AML-193 (cell line): ENCODE data around the gene ZNF667.

Experiments used
- DNase-seq, 2 experiments: peaks; one replicate each; lab custom pipeline; 2025; lab: John Stamatoyannopoulos, UW

The ZNF667 gene

DNA sequence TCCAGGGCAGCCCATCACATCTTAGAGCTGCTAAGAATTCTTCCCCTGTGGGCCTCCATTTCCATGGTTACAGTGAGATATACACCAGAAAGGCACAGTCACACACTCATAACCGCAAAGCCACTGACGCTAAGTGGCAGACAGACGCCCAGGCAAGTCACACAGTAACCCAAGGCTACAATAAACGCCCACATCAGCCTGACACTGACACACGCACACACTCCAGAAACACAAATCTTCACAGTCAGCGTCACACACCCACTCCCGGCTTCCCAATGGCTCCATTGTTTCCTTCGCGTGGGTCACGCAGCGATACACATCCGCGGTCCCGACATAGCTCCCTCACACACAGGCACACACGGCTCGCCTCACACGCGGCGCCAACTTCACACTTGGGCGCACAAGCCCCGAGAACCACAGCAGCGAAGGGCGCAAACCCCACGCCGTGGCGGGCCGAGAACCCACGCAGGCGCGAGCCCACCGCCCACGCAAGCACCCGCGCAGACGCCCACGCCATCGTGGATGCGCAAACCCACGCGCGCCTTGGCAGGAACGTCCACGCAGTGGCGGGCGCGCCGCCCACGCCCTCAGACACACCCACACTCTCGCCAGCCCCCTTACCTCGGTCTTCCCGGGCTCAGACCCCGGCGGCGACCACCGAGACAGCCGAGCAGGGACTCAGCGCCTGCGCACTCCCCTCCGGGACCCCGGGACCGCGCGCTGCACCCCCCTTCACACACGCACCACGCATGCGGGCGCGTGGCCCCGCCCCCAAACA is at the start of gene ZNF667:
ZNF667 (minus strand) TSS at position 695 of the 778 bp plus-strand sequence. CDS start 14,975 bp downstream, outside the sequence.
- no peak for DNase-seq

DNA sequence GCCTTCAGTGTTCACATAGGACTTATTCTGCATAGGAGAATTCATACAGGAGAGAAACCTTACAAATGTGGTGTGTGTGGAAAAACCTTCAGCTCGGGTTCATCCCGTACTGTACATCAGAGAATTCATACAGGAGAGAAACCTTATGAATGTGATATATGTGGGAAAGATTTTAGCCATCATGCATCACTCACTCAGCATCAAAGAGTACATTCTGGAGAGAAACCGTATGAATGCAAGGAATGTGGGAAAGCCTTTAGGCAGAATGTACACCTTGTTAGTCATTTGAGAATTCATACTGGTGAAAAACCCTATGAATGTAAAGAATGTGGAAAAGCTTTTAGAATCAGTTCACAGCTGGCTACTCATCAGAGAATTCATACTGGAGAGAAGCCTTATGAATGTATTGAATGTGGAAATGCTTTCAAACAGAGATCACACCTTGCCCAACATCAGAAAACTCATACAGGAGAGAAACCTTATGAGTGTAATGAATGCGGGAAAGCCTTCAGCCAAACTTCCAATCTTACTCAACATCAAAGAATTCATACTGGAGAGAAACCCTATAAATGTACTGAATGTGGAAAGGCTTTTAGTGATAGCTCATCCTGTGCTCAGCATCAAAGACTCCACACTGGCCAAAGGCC is 48.2 kb upstream of the ZNF667 start:
- DNase-seq: no peak

DNA sequence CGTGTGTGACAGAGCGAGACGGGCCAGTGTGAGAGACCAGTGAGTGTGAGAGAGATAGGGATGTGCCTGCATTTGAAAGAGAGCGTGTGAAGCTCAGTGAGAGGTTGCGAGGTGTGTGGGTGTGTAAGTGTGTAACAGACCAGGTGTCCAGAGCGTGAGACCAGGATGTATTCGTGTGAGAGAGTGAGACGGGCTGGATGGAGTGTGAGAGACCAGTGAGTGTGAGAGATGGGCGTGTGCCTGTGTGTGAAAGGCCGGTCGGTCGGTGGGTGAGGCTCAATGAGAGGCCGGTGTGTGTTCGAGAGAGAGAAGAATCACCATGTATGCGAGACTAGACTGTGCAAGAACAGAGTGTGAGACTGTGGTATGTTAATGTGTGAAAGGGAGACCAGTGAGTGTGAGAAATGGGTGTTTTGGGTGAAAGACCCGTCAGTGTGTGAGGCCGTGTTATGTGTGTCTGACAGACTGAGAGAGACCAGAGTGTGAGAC is 31.2 kb upstream of the ZNF667 start:
- DNase-seq: no peak

DNA sequence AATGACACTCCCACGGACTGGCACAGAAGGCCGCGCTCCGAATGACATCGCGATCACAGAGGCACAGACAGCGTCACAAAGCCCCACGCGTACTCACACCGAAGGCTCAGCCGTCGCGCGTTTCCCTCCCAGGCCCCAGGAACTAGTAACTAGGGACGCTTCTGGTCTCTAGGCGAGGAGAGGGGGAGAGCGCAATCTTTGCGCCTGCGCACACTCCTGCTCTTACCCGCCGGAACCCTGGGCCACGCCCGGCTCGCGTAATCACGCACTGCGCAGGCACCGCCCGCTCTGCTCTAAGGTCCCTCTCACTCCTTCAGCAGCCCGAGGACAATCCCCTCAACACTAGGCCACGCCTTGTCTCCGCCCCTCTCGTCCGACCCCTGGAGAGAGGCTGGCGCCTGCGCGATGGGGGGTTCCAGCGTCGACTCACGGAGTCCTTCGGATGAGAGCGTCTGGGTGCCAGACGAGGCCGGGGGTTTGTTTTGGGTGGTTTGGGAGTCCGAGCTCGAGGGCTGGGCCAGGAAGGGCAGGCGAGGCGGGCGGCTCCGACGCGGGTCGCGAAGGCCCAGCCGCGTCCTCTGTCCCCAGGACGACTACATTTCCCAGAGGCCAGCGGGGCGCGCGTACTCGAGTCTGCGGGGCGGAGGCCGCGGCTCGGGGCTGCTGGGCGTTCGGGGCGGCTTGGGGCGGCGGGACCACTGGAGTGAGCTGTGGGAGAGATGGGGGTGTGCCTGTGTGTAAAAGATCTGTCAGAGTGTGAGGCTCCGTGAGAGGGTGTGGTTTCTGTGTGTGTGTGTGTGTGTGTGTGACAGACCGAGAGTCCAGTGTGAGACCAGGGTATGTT is 30.5 kb upstream of the ZNF667 start, which contains the start of gene ZNF471:
ZNF471 (plus strand) TSS at position 410 of the 844 bp plus-strand sequence. CDS start 3,717 bp downstream, outside the sequence.
- no peak for DNase-seq

DNA sequence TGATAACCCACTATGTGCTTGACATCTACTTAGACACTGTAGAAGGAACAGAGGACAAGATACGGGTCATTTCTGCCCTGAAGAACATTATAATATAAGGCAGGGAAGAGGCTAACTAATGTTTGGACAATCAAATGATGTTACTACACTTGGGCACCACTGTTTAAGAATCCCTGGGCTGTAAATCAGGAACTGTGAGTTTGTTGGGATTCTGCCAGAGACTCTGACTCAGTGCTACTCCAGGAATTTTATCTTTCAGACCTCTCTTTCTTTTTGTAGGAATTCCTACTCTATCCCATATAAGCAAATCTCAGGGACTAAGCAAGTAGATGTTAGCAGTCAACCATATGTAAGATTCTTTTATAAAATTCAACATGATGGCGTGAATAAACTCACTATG is 27.4 kb upstream of the ZNF667 start:
- DNase-seq: no peak

DNA sequence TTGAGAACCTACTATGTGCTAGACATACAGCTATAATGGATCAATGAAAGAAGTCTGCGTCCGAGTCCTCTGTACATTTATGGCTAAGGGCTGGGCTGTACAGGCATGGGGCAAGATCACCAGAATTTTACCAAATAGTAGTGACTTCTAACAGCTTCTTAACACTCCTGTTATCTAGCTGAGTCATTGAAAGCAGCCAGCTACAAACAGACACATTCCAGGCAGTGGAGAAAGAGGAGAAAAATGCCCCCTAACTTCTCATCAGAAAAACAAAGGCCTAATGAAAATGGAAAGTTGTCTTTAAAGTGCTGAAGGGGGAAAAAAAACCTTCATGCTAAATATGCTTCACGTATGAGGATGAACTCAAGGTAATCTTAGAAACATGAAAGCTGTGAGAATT is 14.3 kb upstream of the ZNF667 start:
- no peak for DNase-seq

DNA sequence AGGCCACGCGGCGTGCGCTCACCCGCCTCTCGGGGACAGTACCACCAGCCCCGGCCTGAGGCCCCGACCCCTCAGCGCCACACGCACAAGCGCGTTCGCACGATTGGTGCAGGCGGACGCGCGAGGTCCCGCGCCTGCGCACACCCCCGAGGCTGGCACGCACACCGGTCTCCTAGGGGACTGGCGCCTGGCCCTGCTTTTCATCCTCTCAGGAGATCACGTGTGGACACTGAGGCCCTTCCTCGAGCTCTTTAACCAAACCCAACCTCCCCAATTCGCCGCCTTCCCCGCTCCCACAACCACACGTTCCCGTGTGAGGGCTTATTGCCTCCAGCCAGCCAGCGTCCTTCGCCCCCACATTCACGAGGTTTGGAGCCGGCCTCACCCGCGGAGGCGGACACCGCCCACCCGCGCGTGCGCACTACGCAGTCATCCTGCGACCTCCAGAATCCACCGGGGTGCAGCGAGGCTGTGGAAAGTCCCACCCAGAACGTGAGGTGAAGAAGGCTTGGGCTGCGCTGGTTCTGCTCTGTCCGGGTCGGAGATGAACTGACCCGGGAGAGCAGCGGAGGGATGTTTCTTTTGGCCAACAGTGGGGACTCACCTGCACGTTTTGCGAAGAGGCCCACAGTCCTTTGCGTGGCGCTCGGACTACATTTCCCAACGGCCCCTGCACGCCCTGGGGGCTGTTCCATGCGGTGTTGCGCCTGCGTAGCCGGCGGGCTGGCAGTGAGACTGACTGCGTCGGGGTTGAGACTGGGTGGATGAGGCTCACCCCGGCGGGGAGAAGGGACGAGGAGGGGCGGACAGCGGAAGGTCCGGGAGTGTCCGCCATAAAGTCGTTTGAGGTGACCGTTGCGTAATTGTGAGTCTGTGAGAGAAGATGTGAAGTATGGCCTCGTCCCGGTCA is 539 bp upstream of the ZNF667 start:
- DNase-seq: no peak

DNA sequence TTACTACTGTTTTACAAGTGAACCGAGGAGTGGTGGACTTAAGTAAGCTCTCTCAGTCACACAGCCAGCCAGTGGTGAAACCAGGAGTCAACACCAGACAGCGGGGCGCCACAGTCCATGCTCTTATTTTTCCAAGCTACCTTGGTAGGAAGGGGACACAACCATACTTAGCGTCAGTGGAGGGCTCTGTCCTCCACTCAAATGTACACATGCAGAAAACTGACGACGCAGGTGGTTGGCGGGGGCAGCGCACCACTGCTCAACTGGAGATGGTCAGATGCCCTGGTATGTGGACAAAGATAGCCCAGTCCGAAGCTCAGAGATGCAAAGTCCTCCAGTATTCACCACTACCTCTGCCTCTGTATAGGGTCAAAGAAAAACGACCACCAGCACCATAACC is 1.1 kb downstream of the ZNF667 start:
- no peak for DNase-seq

DNA sequence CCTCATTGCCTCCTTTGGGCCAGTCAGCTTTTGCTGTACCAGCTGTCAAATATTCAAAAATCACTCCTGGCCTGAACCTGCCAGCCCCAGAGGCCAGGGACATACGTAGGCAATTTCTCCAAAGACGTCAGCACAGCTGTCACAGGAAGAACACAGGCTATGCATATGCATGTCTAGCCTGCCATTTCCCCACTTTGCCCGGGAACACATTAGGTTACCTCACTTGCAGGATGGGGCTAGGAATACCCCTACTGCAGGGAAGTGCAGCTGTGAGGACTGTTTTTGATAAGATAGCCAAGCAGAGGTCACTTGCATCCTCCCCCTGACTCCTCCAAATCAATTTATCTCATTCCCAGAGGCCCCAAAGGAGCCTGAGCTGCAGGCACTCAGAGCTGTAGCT is 2.8 kb downstream of the ZNF667 start:
- no peak for DNase-seq

DNA sequence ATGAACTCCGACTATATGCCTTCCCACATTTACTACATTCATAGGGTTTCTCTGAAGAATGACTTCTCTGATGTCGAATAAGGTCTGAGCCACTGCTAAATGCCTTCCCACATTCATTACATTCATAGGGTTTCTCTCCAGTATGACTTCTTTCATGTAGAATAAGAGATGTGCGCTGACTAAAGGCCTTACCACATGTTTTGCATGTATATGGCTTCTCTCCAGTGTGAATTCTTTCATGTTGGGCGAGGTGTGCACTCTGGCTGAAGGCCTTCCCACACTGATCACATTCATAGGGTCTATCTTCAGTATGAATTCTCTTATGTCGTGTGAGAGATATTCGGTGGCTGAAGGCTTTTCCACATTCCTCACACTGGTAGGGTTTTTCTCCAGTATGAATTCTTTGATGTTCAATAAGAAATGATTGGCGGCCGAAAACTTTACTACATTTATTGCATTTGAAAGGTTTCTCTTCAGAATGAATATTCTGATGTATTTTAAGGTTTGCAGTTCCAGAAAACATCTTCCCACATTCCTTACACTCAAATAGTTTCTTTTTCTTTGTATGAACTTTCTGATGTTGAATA is 35.8 kb downstream of the ZNF667 start:
- DNase-seq: no peak

DNA sequence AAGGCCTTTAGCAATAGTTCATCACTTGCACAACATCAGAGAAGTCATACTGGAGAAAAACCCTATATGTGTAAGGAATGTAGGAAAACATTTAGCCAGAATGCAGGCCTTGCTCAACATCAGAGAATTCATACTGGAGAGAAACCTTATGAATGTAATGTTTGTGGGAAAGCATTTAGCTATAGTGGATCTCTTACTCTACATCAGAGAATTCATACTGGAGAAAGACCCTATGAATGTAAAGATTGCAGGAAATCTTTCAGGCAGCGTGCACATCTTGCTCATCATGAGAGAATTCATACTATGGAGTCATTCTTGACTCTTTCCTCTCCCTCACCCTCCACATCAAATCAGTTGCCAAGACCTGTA is 53.2 kb downstream of the ZNF667 start:
- no peak for DNase-seq

DNA sequence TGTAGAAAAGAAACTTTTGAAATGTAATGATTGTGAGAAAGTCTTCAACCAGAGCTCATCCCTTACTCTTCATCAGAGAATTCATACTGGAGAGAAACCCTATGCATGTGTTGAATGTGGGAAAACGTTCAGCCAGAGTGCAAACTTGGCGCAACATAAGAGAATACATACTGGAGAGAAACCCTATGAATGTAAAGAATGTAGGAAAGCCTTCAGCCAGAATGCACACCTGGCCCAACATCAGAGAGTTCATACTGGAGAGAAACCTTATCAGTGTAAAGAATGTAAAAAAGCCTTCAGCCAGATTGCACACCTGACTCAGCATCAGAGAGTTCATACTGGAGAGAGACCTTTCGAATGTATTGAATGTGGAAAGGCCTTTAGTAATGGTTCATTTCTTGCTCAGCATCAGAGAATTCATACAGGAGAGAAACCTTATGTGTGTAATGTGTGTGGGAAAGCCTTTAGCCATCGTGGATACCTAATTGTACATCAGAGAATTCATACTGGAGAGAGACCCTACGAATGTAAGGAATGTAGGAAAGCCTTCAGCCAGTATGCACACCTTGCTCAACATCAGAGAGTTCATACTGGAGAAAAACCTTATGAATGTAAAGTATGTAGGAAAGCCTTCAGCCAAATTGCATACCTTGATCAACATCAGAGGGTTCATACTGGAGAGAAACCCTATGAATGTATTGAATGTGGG is 53.7 kb downstream of the ZNF667 start:
- DNase-seq: no peak

DNA sequence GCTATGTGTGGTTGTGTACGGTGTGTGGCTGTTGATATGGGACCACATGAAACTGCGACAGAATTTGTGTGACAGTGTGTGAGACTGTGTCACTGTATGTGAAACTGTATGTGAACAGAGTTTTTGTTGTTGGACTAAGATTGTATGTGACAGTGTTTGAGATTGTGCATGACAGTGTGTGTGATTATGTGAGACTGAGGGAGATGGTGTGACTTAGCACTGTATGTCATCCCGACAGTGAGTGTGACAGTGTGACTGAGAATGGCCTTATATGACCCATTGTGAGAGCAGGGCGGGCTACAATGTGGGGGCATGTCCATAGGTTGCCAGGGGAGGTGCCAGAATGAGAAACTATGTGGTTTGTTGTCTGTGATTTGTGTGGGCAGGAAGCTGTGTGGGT is 72.1 kb downstream of the ZNF667 start:
- DNase-seq: no peak

DNA sequence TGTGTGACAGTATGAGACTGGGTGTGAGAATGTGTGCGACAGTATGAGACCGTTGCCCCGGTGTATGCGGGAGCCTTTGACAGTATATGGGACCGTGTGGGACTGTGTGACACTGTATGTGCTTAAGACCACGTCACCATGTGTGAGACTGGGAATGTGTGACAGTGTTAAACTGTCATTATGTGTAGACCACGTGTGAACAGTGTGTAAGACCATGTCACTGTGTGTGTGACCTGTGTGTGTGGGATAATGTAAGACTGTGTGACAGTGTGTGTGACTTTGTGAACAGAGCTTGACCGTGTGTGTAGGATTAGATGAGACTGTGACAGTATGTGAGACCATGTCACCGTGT is 72.5 kb downstream of the ZNF667 start:
- no peak for DNase-seq

DNA sequence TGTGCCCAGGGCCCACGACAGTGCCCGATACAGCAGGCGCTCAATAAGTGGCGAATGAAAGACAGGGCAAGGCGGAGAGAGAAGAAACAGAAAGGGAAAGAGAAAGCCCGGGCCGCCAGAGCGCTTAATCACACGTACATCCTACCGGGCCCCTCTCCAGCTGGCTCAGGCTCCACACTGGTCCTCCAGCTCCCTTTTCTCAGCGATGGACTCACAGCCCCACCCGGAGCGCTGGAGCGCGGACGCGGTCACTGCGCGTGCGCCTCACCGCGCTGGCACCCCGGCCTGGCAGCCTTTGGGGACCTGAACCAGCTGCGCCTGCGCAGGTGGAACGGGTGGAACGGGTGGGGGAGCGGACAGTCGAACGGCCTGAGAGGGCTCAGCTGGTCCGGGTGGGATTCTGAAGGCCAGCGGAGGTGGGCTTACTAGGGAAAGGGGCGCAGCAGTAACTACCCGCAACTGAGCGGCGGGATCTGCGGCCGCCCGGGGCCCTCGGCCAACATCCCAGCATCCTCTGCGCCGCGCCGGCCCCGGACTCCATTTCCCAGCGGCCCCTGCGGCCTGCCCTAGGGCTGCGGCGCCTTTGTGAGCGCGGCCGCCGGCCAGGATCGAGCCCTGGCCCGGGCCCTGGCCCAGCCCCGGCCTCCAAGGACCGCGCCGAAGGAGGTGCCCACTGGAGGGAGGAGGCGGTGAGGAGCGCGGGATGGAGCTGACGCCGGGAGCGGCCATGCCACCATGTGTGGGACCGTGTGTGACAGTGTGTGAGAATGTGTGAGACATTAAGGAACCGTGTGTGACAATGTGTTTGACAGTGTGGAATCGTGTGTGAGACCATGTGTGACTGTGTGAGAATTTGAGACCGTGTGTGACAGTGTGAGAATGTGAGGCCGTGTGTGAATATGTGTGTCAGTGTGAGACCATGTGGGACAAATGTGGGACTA is 73.1 kb downstream of the ZNF667 start, which contains the start of gene ZNF583:
ZNF583 (plus strand) TSS at position 569 of the 941 bp plus-strand sequence. CDS start 2,783 bp downstream, outside the sequence.
- peak; percentile 62 to 77 for DNase-seq

DNA sequence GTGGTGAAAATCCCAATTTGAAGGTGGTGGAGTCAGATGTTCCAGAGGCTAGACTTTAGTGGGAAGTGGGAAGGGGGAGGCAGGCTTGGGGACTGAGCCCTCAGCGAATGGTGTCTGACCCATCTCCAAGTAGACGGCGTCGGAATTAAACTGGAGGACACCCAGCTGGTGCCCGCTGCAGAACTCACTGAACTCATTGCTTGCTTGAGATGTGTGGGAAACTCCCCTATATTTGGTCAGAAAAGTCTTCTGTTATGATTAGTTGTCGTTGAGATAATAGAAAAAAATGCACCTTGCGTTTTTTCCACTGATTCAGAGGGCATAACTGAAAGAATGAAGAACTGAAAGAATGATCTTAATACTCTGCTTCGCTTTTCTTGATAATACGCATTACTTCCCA is 73.9 kb downstream of the ZNF667 start:
- DNase-seq: no peak

DNA sequence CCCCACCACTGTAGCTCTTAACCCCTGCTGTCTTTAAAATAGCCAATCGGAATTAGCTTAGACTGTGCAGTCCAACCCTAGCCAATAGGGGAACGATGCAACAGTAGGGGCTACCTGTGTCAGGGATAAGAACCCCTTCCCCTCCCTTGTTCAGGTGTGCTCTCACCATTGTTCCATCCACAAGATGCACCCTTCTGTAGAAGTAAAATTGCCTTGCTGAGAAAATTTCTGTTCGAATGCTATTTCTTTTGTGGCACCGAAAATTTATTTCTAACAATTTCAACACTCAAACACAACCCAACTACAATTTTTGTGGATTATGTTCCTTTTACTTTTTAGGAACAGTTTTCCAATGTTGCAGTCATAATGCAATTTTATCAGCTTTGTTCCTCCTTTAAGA is 76.7 kb downstream of the ZNF667 start:
- no peak for DNase-seq

DNA sequence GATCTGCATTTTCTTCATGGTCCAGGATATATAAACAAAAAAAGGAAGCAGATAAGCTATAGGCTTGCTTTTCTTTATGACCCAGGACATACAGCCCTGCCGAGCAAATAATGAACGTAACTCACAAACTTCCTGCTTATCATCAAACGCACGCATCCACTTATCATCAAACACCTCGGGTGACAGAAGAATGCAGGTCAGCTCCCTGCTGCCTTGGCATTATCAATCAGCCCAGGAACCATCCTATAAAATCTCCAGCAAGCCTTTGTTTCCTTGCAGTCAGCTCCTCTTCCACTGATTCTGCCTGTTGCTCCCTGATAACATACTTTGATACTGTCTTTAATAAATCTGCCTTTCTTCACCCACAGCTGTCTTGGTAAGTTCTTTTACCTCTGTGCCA is 78.3 kb downstream of the ZNF667 start:
- DNase-seq: no peak
